Measurements from ENCODE around the gene RMC1.
"Not testable (repeated sequence)": the region's sequence is repeated elsewhere in the genome, so short reads cannot be mapped to it uniquely, and the experiment has no call there.

Gene RMC1

DNA sequence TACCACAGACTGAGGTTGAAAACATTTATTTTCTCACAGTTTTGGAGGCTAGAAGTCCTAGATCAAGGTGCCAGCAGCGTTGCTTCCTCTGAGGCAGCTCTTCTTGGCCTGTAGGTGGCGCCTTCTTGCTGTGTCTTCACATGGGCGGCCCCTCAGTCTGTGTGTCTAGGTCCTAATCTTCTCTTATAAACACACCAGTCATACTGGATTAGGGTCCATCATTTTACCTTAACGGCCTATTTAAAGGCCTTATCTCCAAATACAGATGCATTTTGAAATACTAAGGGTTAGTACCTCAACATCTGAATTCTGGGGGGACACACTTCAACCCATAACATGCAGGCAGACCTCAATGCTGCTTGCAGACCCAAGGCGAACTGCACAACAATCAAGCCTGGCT lies 4.4 kb upstream of the RMC1 start:
- peak; percentile 75 for DNase-seq (ENCODE audit: extremely low spot score)
- CTCF ChIA-PET, result interaction anchor here (0.5 to 2.6 kb wide), 20 partner anchors 8 to 825 kb away, joined by 3 to 25 read pairs (median 3); partner anchors contain the start of gene NPC1
- TF ChIP-seq L3MBTL2 (conservative IDR thresholded peaks at IDR 0.05) (no peak), LEF1 (IDR thresholded peaks at IDR 0.05; ENCODE audit: borderline replicate concordance) (no peak), FOXM1 (IDR thresholded peaks at IDR 0.05; ENCODE audit: borderline replicate concordance) (no peak), ZNF384 (IDR thresholded peaks at IDR 0.05) (no peak), FOXK2 (IDR thresholded peaks at IDR 0.05) (no peak)
- TF ChIP-seq, protein P1, sequence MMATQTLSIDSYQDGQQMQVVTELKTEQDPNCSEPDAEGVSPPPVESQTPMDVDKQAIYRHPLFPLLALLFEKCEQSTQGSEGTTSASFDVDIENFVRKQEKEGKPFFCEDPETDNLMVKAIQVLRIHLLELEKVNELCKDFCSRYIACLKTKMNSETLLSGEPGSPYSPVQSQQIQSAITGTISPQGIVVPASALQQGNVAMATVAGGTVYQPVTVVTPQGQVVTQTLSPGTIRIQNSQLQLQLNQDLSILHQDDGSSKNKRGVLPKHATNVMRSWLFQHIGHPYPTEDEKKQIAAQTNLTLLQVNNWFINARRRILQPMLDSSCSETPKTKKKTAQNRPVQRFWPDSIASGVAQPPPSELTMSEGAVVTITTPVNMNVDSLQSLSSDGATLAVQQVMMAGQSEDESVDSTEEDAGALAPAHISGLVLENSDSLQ (IDR thresholded peaks at IDR 0.05), result no peak
- POLR2A ChIA-PET, result interaction anchor here (1.2 to 2.4 kb wide), 2 partner anchors 11 to 46 kb away, joined by 5 to 6 read pairs; partner anchors contain the start of gene RIOK3

DNA sequence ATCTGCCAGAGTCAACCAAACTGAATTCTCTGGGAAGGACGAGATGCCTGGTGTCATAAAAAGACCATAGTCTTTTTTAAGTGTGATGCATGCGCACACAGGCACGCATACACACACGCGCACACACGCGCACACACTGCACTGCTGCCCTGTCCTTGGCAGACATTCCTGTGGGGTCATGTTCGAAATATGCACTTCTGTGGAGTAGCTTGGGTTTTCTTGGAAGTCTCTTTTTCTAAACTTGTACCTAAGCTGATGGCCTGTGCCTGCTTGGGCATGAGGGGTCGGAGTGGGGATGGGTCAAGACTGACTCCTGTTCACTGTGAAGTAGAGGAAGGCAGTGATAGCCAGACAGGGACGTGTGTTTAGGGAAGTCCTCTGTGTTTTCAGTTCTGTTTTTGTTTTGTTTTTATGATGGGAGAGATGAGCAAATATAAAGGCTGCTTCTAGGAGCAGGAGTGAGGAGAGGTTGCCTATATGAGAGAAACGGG lies 4.0 kb upstream of the RMC1 start:
- TF ChIP-seq ZNF384 (IDR thresholded peaks at IDR 0.05), result no peak
- no peak for TF ChIP-seq NFRKB (IDR thresholded peaks at IDR 0.05)
- no peak for TF ChIP-seq FOXM1 (IDR thresholded peaks at IDR 0.05; ENCODE audit: borderline replicate concordance)
- no peak for TF ChIP-seq CTBP1 (IDR thresholded peaks at IDR 0.05; ENCODE audit: borderline replicate concordance)
- TF ChIP-seq SUZ12 (IDR thresholded peaks at IDR 0.05), result no peak
- TF ChIP-seq ARNT (IDR thresholded peaks at IDR 0.05), result no peak
- ChIA-PET POLR2A (interaction anchor here (1.2 to 2.4 kb wide), 2 partner anchors 11 to 46 kb away, joined by 5 to 6 read pairs; partner anchors contain the start of gene RIOK3), CTCF (interaction anchor here (1.0 to 2.4 kb wide), 7 partner anchors 17 to 368 kb away, joined by 3 to 10 read pairs (median 3); partner anchors contain the start of gene NPC1)
- no peak for DNase-seq (ENCODE audit: extremely low spot score)

DNA sequence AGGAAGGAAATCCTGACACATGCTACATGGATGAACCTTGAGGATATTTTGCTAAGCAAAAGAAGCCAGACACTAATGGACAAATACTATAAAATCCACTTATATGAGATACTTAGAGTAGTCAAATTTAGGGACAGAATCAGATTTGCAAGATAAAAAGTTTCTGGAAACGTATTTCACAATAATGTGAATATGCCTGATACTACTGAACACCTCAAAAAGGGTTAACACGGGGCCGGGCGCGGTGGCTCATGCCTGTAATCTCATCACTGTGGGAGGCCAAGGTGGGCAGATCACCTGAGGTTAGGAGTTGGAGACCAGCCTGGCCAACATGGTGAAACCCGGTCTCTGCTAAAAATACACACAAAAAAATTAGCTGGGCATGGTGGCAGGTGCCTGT lies 1.7 kb upstream of the RMC1 start:
- DNase-seq (ENCODE audit: extremely low spot score), result no peak
- ChIA-PET POLR2A (interaction anchor here (0.5 to 1.0 kb wide), 2 partner anchors 13 to 77 kb away, joined by 3 read pairs; no protein-coding TSS in a partner anchor), CTCF (interaction anchor here (0.6 kb wide), 1 partner anchor 201 kb away, joined by 3 read pairs; no protein-coding TSS in a partner anchor)
- TF ChIP-seq ELF4 (IDR thresholded peaks at IDR 0.05) (no peak), ZNF384 (IDR thresholded peaks at IDR 0.05) (no peak), LEF1 (IDR thresholded peaks at IDR 0.05; ENCODE audit: borderline replicate concordance) (no peak), FOXA1 (IDR thresholded peaks at IDR 0.05) (no peak)

DNA sequence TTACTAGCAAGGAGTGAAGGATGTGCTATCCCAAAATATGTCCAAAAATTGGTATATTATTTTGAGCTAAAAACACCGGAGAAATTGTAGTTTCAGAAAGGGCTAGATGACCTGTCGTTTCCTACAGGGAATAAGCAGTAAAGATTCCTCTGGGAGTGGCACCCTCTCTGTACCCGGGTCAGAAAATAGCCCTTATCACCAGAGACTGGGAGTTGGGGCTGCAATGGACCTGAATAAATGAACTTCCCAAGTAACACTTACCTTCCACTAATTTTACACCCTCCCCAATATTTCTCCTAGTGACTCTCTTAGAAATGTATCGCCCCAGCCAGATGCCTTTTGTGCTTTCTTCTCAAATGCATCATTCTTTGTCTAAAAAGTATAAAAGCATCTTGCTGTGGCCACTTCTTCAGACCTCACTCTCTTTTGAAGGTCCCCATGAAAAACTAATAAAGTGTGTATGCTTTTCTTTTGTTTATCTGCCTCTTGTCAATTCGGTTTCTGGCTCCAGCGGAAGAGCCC lies 734 bp upstream of the RMC1 start:
- ChIA-PET CTCF (interaction anchor here (0.7 kb wide), 1 partner anchor 14 kb away, joined by 6 read pairs; no protein-coding TSS in a partner anchor), POLR2A (interaction anchor here (0.9 kb wide), 1 partner anchor 14 kb away, joined by 5 read pairs; no protein-coding TSS in a partner anchor)
- no peak for DNase-seq (ENCODE audit: extremely low spot score)

DNA sequence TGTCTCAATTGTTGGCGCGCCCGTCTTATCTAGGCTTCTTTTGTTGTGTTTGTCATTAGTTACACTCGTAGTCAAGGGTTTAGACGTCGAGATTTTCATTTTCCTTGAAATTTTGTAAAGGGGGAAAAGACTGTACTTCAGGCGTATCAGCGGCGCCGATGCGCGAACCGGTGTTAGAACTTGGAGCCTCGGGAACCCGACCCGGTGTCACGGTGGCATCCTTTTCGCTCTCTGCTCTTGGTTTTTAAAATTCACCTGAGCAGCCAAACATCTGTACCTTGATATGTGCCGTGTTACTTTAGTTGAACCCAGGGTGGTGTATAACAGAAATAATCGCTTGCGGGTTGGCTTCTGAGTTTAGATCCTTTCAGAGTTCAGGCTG lies 643 bp downstream of the RMC1 start:
- TF ChIP-seq L3MBTL2 (conservative IDR thresholded peaks at IDR 0.05) (peak; percentile 61), CTBP1 (IDR thresholded peaks at IDR 0.05; ENCODE audit: borderline replicate concordance) (no peak), ARNT (IDR thresholded peaks at IDR 0.05) (no peak), HDGF (IDR thresholded peaks at IDR 0.05; ENCODE audit: borderline replicate concordance) (no peak), FOXK2 (IDR thresholded peaks at IDR 0.05) (no peak), SP1 (IDR thresholded peaks at IDR 0.05) (no peak)
- TF ChIP-seq, protein P1 (IDR thresholded peaks at IDR 0.05), result no peak
- DNase-seq (ENCODE audit: extremely low spot score), result no peak
- ChIA-PET CTCF (no interaction called here), POLR2A (no interaction called here)

More for the DNA sequence above, 734 bp upstream of the RMC1 start:
- no peak for TF ChIP-seq L3MBTL2 (conservative IDR thresholded peaks at IDR 0.05)
- TF ChIP-seq, protein P1 (IDR thresholded peaks at IDR 0.05), result no peak
- no peak for TF ChIP-seq FOXA1 (IDR thresholded peaks at IDR 0.05)
- TF ChIP-seq NFRKB (IDR thresholded peaks at IDR 0.05), result no peak
- no peak for TF ChIP-seq SUZ12 (IDR thresholded peaks at IDR 0.05)
- TF ChIP-seq BHLHE40 (IDR thresholded peaks at IDR 0.05; ENCODE audit: borderline replicate concordance), result no peak
- no peak for TF ChIP-seq SP1 (IDR thresholded peaks at IDR 0.05)
- no peak for TF ChIP-seq LEF1 (IDR thresholded peaks at IDR 0.05; ENCODE audit: borderline replicate concordance)
- TF ChIP-seq ZNF384 (IDR thresholded peaks at IDR 0.05), result no peak
- TF ChIP-seq HDGF (IDR thresholded peaks at IDR 0.05; ENCODE audit: borderline replicate concordance), result no peak
- no peak for TF ChIP-seq TARDBP (IDR thresholded peaks at IDR 0.05)

DNA sequence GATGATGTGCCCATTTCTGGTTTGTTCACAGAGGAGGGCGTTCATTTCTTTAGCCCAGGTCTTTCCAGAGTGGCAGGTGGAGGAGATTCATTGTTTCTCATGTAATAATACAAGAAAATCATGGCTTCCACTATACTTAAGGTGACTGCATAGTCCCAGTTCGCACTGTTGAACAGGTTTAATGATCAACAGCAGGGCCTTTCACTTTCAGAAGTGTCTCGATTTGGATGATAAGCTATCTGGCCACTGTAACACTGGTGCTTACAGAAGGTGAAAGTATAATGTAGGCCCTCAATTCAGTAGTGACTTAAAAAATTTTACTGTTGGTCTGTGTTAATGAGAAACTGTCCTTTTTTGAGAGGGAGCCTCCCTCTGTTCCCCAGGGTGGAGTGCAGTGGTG lies 1.4 kb downstream of the RMC1 start:
- TF ChIP-seq ELF4 (IDR thresholded peaks at IDR 0.05) (no peak), CTBP1 (IDR thresholded peaks at IDR 0.05; ENCODE audit: borderline replicate concordance) (no peak)
- ChIA-PET POLR2A (no interaction called here), CTCF (interaction anchor here (0.6 to 1.5 kb wide), 3 partner anchors 10 to 41 kb away, joined by 3 to 5 read pairs (median 3); no protein-coding TSS in a partner anchor)
- DNase-seq (ENCODE audit: extremely low spot score), result no peak

DNA sequence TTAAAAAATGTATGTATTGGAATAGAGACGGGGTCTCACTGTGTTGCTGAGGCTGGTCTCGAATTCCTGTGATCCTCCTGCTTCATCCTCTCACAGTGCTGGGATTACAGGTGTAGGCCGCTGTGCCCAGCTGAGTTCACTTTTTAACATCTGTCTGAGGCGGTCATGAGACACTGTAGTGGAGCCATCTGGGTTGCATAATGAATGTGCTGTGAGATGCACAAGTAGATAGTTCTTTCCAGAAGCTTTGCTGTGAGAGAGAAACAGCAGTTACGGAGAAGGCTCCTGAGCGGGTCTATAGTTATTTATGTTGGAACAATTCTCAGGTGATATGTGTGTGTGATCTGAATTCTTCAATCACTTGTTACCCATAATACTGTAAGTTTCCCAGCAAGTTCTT lies 3.1 kb downstream of the RMC1 start:
- CTCF ChIA-PET, result interaction anchor here (0.6 to 1.5 kb wide), 2 partner anchors 10 to 124 kb away, joined by 3 to 5 read pairs; no protein-coding TSS in a partner anchor
- POLR2A ChIA-PET, result no interaction called here
- TF ChIP-seq ELF4 (IDR thresholded peaks at IDR 0.05), result no peak
- TF ChIP-seq TARDBP (IDR thresholded peaks at IDR 0.05), result no peak
- TF ChIP-seq BHLHE40 (IDR thresholded peaks at IDR 0.05; ENCODE audit: borderline replicate concordance), result no peak
- no peak for TF ChIP-seq FOXK2 (IDR thresholded peaks at IDR 0.05)
- TF ChIP-seq, protein P1 (IDR thresholded peaks at IDR 0.05), result no peak
- TF ChIP-seq SP1 (IDR thresholded peaks at IDR 0.05), result no peak
- no peak for TF ChIP-seq FOXM1 (IDR thresholded peaks at IDR 0.05; ENCODE audit: borderline replicate concordance)
- no peak for TF ChIP-seq CTBP1 (IDR thresholded peaks at IDR 0.05; ENCODE audit: borderline replicate concordance)
- no peak for TF ChIP-seq FOXA1 (IDR thresholded peaks at IDR 0.05)
- TF ChIP-seq ARNT (IDR thresholded peaks at IDR 0.05), result no peak
- TF ChIP-seq ZNF384 (IDR thresholded peaks at IDR 0.05), result no peak
- no peak for TF ChIP-seq HDGF (IDR thresholded peaks at IDR 0.05; ENCODE audit: borderline replicate concordance)
- TF ChIP-seq LEF1 (IDR thresholded peaks at IDR 0.05; ENCODE audit: borderline replicate concordance), result no peak
- DNase-seq (ENCODE audit: extremely low spot score), result no peak

DNA sequence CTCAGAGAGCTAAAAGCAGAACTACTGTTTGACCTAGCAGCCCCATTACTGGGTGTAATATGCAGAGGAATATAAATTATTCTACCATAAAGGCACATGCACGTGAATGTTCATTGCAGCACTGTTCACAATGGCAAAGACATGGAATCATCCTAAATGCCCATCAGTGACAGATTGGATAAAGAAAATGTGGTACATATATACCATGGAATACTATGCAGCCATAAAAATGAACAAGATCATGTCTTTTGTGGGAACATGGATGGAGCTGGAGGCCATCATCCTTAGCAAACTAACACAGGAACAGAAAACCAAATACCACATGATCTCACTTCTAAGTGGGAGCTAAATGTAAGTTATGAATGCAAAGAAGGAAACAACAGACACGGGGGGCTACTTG lies 7.6 kb downstream of the RMC1 start:
- CTCF ChIA-PET; POLR2A ChIA-PET; DNase-seq (ENCODE audit: extremely low spot score): not testable (repeated sequence)

DNA sequence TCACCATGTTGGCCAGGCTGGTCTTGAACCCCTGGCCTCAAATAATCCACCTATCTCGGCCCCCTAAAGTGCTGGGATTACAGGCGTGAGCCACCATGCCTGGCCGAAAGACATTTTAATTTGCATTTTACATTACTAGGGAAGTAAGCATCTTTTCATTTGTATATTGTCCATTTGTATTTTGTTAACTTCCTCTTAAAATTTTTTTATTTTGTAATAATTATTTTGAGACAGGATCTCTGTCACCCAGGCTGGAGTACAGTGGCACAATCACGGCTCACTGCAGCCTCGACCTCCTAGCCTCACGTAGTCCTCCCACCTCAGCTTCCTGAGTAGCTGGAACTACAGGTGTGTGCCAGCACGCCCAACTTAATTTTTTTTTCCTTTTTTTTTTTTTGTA lies 8.9 kb downstream of the RMC1 start:
- DNase-seq (ENCODE audit: extremely low spot score); POLR2A ChIA-PET; CTCF ChIA-PET: not testable (repeated sequence)
